Right ventricle myocardium superior (tissue), 1 donor: ENCODE data around the gene FOXF1. TPM values are rescaled to one million over a fixed set of nuclear protein-coding genes. Genes with fewer than 3 reads are reported as not detected.

Source experiments
- ATAC-seq: fragments of 200-7000 bp; cut with Tn5 transposase; one replicate; pipeline ENCODE4 v1.9.1; 2020; ENCODE audit warnings: mild to moderate bottlenecking; ENCODE audit not compliant: poor library complexity
- DNase-seq: peaks from one replicate; pipeline ENCODE4 v3.0.0-alpha.2; 2020
- intact Hi-C: fragments of 100-400 bp; cut with DNase I; formaldehyde crosslinking; loops from one replicate; pipeline ENCODE4 v1.11.2; 2022
- total RNA-seq: library from RNA; stranded (reverse); fragmentation: NEBNext Ultra II Directional; extraction: Animal tissue kit (Norgen Biotek cat#: 25700); gene quantifications from one replicate; pipeline ENCODE4 v1.2.1, GENCODE V29; 2021
- donor health status: DM: no; HTN: yes; CAD: no; lungs with severe emphysema.

The FOXF1 gene
- total RNA-seq, 1 donor from 2014 or later: 0.11 TPM

- intact Hi-C loops: loop anchor here (10.0 kb wide), 1 partner anchor 688 kb away; no protein-coding TSS in a partner anchor
- ATAC-seq (no peak), DNase-seq (no peak)
These were observed 2.1 kb downstream of the FOXF1 start for GRCh38 chr16:86512301-86512859.

GRCh38 chr16:86512860-86513470, 2.6 kb downstream of the FOXF1 start:
- intact Hi-C loops: loop anchor here (10.0 kb wide), 1 partner anchor 688 kb away; no protein-coding TSS in a partner anchor
- no peak for DNase-seq

DNA sequence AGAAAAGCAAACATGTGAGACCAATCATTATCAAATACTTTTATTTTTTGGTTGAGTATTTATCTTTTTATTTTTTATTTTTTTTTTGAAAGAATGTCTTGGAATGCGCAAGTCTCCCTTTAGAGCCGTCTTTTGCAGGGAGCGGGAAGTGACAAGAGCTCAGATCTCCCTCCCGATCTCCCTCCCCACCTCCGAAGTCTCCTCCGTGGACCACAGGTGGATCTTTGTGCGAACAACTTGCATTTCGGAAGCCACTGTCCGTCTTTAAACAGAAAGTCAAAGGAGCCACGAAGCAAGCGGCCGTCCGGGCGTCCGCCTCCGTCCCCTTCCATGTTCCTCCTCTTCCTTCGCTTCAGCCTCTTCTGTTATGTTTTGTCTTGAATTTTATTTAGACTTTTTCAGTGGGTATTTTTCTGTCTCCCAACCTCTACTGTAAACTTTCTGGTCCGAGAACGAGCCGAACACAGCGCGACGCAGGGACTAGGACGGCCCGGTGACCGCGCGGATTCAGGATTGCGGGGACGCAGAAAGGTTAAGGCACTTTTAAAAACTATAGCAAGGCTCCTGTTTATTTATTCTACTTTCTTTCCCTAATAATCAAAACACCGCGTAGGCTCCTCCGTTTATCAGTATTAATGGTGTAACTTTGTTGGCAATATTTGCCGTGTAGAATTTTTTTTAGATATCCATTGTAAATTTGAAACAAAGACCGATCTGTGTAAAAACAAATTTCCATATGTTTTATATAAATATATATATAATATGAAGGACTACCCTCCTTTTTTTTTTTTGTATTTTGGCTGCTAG, 3.3 kb downstream of the FOXF1 start:
- intact Hi-C loops: loop anchor here (10.0 kb wide), 1 partner anchor 689 kb away; no protein-coding TSS in a partner anchor
- no peak for ATAC-seq
- no peak for DNase-seq

More at GRCh38 chr16:86512860-86513470, 2.6 kb downstream of the FOXF1 start:
- ATAC-seq: no peak

GRCh38 chr16:86514481-86515376, 4.4 kb downstream of the FOXF1 start:
- DNase-seq (no peak), ATAC-seq (no peak)
- intact Hi-C loops: loop anchor here (5.0 to 10.0 kb wide), 2 partner anchors 172 to 690 kb away; no protein-coding TSS in a partner anchor

GRCh38 chr16:86515413-86515776, 5.1 kb downstream of the FOXF1 start:
- ATAC-seq: no peak
- intact Hi-C loops: loop anchor here (5.0 to 10.0 kb wide), 2 partner anchors 173 to 691 kb away; no protein-coding TSS in a partner anchor
- no peak for DNase-seq

- peak; percentile 14 for DNase-seq
- intact Hi-C loops: loop anchor here (5.0 to 10.0 kb wide), 2 partner anchors 174 to 691 kb away; no protein-coding TSS in a partner anchor
- ATAC-seq: no peak
These were observed 5.7 kb downstream of the FOXF1 start for GRCh38 chr16:86515777-86516622.

GRCh38 chr16:86516623-86517003, 6.3 kb downstream of the FOXF1 start:
- ATAC-seq (no peak), DNase-seq (no peak)
- intact Hi-C loops: loop anchor here (5.0 to 10.0 kb wide), 2 partner anchors 174 to 692 kb away; no protein-coding TSS in a partner anchor

DNA sequence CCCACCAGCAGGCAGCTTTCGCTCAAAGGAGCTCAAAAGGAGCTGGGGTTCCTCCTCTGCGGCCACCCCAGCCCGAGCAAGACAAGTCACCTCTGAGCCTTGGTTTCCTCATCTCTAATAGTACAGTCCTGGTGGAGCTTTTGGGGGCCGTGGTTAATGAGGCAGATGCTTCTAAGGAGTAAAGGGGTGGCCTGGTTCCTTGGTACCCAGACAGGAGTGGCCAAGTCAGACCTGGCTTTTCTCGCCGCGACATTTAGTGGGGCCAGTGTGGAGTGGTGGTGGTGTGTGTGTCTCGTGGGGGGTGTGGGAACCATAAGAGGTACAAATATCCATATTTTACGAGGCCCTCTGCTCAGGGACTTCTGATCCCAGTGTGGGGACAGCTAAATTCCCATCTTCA, 6.7 kb downstream of the FOXF1 start:
- DNase-seq (no peak), ATAC-seq (no peak)
- intact Hi-C loops: loop anchor here (5.0 to 10.0 kb wide), 2 partner anchors 175 to 692 kb away; no protein-coding TSS in a partner anchor

DNA sequence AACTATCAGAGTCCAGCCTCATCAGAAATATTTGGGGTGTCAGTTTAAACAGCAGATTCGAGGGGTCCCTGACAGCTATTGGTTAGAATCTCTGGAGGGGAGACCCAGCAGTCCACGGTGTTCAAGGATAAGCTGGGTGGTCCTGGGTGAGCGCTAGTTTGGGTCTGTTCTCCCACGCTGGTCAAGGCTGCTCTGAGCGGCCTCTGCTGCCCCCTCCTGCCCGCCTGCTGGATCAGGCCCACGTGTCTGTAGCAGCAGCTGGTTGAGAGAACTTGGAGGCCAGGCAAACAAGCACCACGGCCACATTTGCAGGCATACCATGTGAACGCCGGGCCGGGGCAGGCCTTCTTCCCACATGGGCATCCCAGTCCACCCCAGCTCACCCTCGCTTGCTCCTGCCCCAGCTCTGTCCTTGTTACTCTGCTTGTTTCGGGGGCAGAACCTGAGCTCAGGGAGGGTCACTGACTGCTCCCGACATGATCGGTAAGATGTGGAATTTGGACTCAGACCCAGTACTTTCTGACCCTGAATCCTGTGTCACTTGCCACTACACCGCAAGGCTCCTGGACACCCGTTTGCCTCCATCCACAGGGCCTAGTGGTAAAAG, 7.4 kb downstream of the FOXF1 start:
- intact Hi-C loops: loop anchor here (1.0 to 10.0 kb wide), 3 partner anchors 175 to 693 kb away; no protein-coding TSS in a partner anchor
- peak; percentile 76 for DNase-seq

DNA sequence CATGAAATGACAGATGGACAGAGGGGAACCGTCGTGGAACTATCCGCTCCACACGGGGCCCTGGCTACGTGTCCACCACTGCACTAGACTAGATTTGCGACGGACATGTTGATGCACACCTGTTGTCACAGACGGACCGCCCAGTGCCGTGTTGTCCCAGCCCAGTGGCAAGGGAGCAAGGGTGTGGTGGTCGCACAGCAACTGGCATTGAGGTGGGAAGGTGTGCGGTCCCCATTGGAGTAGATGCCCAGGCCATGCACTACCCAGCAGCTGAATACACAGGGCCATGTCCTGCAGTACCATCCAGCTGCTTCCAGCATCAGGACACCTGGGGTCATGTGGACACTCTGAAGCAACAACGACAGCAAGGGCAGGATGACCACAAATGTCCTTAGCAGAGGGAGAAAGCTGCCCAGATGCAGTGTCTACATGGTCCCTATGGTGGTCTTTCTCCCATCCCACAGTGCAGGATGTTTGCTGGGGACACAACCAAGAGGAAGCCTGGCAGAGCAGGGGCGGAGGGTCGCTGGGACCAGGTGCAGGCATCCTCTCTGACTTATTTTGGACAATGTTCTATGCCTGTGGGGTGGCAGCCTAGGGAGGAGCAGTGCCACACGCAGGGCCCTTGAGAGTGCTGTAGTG, 8.8 kb downstream of the FOXF1 start:
- intact Hi-C loops: loop anchor here (5.0 to 10.0 kb wide), 2 partner anchors 177 to 694 kb away; no protein-coding TSS in a partner anchor
- ATAC-seq (no peak), DNase-seq (no peak)

More for the DNA sequence above, 7.4 kb downstream of the FOXF1 start:
- ATAC-seq: peak; percentile 86

GRCh38 chr16:86519649-86520316, 9.5 kb downstream of the FOXF1 start:
- peak; percentile 69 for ATAC-seq
- DNase-seq: peak; percentile 77
- intact Hi-C loops: loop anchor here (5.0 to 10.0 kb wide), 2 partner anchors 177 to 695 kb away; no protein-coding TSS in a partner anchor

- intact Hi-C loops: no loop called here
- ATAC-seq (no peak), DNase-seq (no peak)
These were observed 10.2 kb downstream of the FOXF1 start for GRCh38 chr16:86520317-86521210.

DNA sequence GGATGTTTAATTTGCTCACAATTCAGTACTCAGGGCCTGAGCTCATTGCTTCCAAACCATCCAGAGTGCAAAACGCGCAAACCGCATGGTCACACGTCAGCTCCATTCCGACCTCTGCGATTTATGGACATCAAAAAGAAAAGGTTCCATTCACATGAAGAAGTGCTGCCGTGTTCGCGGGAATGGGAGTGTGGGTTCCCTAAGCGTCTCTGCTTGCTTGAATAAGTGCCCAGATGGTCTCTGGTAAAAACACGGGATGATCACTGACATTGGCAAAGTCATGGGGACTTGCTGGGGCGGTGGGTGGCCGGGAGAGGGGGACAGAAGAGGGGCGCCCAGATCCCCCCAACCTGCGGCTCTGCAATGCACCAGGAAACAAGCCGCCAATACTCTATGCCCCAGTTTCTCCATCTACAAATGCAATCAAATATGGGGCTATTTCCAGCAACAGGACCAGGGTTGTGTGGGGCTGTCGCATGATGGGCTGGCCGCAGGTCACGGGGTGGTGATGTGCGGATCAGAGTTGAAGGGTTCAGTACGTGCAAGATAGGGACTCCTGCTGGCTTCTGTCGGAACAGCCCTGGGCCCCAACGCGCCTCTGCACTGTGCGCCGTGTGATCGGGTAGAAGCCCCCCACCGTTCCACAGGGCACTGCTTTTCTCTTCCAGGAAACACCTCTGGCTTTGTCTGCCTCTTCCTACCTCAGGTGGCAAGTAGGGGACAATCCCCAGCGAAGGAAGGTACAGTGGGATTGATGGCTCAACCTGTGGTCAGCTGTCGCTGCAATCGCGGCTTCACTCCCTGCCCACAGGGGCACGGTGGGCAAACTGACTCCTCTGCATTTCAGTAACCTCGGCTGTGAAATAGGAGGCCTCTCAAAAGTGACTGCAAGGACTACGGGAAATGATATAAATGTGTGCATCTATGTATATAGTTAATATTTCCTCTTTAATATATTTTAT, 11.2 kb downstream of the FOXF1 start:
- intact Hi-C loops: no loop called here
- ATAC-seq (no peak), DNase-seq (no peak)

- ATAC-seq (no peak), DNase-seq (no peak)
- intact Hi-C loops: no loop called here
These were observed 12.3 kb downstream of the FOXF1 start for GRCh38 chr16:86522634-86523033.
